IPS-15b (cell line): ENCODE measurements around the gene TAF13.

Experiments
- H3K27me3 ChIP-seq: one replicate; pipeline ENCODE4 v1.6.1; 2013; ENCODE audit warnings: low read length; ENCODE audit not compliant: control insufficient read depth, insufficient read depth
- H3K36me3 ChIP-seq: one replicate; pipeline ENCODE4 v1.6.1; 2013; ENCODE audit warnings: low read length; ENCODE audit not compliant: control insufficient read depth, insufficient read depth
- H3K4me1 ChIP-seq: one replicate; pipeline ENCODE4 v1.6.1; 2013; ENCODE audit warnings: mild to moderate bottlenecking, low read length; ENCODE audit not compliant: control insufficient read depth, insufficient read depth
- H3K4me3 ChIP-seq: one replicate; pipeline ENCODE4 v1.5.1; 2013; ENCODE audit warnings: low read depth, low read length
- H3K9ac ChIP-seq: one replicate; pipeline ENCODE4 v1.6.1; 2013; ENCODE audit warnings: low read depth, mild to moderate bottlenecking, low read length
- H3K9me3 ChIP-seq: one replicate; pipeline ENCODE4 v1.6.1; 2013; ENCODE audit warnings: mild to moderate bottlenecking, low read length; ENCODE audit not compliant: control insufficient read depth, insufficient read depth

Gene TAF13

DNA sequence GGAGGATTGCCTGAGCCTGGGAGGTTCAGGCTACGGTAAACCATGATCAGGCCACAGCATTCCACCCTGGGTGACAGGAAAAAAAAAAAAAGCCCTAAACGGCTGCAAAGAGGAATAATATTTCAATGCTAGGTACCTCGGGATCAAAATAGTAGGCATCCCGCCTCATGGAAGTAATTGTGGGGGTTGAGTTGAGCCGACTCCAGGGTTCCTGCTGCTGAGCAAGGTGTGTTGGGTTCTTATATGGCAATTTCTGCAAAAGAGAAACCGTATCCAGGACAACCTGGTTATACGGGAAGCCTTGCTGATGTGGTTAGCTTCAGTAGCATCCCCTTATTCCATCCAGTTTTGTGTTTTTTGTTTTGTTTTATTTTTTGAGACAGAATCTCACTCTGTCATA, 32.0 kb upstream of the TAF13 start:
- Histone ChIP-seq H3K9ac (no peak overlapping the region), H3K4me3 (no peak overlapping the region), H3K9me3 (no peaks in the 10 kb centered on the region), H3K4me1 (no peaks in the 10 kb centered on the region), H3K36me3 (no peaks in the 10 kb centered on the region), H3K27me3 (peaks cover 36% of the 10 kb centered on the region)

DNA sequence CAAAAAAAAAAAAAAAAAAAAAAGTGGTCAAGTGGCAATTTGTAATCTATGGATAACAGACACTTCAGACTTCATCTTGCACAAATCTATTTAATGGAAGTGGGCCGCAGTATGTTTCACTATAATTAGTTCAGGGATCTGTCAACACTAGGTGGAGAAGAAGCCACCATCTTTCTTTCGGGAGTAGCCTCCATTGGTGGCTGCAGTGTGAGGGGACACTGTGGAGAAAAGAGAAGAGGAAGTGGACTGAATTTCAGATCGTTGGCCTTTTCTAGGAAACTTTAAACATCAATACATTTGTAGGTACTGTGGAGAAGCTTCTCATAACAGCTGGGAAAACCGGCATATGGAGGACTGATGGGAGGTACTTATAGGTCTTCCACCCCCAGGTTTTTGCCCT, 30.1 kb upstream of the TAF13 start:
- Histone ChIP-seq H3K9me3 (no peaks in the 10 kb centered on the region), H3K27me3 (peaks cover 21% of the 10 kb centered on the region)

DNA sequence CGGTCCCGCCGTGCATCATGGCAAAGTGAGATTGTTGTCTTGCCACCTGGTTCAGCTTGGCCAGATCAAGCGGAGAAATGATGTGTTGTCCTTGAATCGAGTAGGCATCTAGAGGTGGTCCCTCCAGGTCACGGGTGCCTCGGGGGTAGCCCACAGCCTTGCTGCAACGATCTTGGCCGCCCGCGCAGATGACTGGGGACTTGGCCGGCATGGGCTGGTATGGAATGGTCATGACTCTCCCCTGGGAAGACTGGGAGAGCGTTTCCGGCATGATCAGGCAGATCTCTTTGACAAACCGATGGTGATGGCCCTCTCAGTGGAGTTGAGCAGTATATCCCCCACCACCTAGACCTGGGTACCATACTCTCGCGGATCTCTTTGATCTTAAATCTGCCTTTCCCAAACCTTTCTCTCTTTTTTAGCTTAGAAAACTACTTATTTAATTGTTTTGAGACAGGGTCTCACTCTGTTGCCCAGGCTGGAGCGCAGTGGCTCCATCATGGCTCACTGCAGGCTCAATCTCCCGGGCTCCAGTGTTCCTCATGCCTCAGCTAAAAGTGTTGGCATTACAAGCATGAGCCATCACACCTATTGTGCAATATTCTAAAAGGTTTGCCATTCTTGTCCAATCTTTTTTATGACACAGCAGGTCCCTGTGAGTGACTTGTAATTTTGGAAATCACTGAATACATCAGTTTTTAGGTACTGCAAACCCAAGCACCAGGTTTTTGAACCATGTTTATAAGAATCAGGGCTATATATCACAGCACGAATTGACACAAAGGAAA, 28.8 kb upstream of the TAF13 start:
- Histone ChIP-seq H3K9ac (no peak overlapping the region), H3K4me3 (no peak overlapping the region), H3K27me3 (peaks cover 9% of the 10 kb centered on the region), H3K9me3 (no peaks in the 10 kb centered on the region), H3K4me1 (no peaks in the 10 kb centered on the region), H3K36me3 (no peaks in the 10 kb centered on the region)

More for the DNA sequence above, 30.1 kb upstream of the TAF13 start:
- Histone ChIP-seq H3K4me3 (no peak overlapping the region), H3K9ac (no peak overlapping the region), H3K4me1 (no peaks in the 10 kb centered on the region), H3K36me3 (no peaks in the 10 kb centered on the region)

DNA sequence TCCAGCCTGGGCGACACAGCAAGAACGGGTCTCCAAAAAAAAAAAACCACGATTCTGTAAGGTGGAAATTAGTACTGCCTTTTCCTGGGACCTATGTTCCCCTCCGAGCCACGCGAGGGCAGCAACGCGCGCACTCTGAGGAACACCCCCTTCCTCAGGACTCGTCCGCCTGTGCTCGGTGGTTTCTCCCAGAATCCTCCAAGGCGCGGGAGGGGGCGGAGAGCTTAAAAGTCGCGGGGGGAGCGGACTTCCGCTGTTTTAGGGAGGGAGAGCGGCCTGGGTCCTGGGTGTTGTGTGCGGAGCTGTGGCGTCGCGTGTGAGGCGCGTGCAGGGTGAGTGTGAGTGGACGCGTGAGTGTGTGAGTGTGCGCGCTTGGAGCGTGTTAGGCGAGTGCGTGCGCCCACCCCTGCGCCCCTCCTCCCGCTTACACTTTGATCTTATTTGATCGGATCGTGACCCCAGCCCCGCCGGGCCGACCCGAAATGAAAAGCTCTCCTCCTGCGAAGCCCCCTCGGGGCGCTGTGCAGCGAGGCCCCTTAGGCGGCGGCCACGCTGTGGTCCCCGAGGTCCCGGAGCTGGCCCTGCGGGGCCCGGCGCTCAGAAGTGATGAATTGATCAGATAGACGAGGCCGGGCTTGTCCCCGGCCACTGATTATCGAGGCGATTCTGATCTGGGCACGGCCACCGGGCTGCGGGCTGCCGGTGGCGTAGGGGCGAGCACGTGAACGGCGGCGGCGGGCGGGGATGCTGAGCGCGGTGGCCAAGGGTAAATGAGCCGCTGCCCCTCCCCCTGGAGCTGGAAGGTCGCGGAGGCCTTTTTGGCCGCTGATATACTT, 24.4 kb upstream of the TAF13 start:
- Histone ChIP-seq H3K4me1 (no peaks in the 10 kb centered on the region), H3K4me3 (peak overlapping the region; percentile 88), H3K36me3 (no peaks in the 10 kb centered on the region)

DNA sequence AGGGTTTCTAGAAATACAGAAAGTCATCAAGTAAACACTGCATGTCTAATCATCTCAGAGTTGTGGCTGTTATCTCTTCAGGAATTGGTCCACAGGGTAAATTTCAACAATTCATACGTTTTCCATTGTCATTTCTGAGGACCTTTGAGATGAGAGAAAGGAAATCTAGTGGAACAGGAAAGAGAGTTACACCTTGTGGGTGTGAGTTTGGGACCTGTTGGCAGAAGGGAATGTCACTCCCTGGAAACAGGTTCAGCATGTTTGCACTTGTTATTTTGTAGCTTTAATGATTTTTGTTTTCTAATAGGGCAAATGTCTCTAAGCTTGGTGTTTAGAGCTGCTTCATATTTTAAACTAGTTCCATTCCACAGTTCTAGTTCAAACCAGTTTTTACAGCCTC, 20.3 kb upstream of the TAF13 start:
- Histone ChIP-seq H3K9ac (no peak overlapping the region), H3K4me3 (no peak overlapping the region), H3K9me3 (no peaks in the 10 kb centered on the region), H3K4me1 (peaks cover 5% of the 10 kb centered on the region), H3K36me3 (peaks cover 4% of the 10 kb centered on the region), H3K27me3 (no peaks in the 10 kb centered on the region)

More for the DNA sequence above, 24.4 kb upstream of the TAF13 start:
- Histone ChIP-seq H3K9ac (peak overlapping the region; percentile 97), H3K27me3 (no peaks in the 10 kb centered on the region), H3K9me3 (no peaks in the 10 kb centered on the region)

DNA sequence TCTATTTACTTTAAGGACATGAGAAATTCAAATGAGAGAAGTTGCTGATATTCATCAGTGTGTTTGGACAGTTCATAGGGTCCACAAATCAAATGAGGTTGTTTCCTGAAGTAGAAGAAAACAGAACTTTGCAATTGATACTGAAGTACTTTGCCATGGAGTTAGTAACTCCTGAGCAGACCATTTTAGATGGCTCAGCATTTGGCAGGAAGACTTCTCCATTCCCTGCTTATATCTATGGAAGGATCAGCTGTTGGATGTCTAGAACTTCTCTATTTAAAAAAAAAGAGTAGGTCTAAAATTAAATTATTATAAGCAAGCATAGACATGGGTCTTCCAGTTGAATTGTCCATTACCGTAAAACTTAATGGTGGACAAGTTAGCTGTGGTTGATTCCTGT, 19.8 kb upstream of the TAF13 start:
- Histone ChIP-seq H3K36me3 (peaks cover 4% of the 10 kb centered on the region), H3K9me3 (no peaks in the 10 kb centered on the region), H3K9ac (no peak overlapping the region)

DNA sequence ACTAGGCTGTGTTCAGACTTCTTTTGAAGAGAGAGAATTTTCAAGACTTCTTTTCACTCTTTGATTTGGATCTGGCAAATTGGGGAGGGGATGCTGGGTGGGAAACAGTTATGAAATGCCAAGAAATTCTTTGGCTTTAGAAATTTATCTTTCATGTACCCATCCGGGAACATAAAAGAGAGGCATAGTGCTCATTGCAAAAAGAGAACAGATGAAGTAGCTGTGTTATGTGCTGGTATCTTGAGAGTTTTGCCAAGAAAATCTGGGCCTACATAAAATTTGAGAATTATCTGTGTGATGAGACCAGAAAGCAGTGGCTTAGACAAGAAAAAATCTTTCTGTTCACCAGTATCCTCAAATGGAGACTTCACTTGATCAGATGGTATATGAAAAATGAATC, 19.1 kb upstream of the TAF13 start:
- Histone ChIP-seq H3K36me3 (peaks cover 4% of the 10 kb centered on the region), H3K27me3 (no peaks in the 10 kb centered on the region), H3K4me1 (peaks cover 5% of the 10 kb centered on the region), H3K4me3 (no peak overlapping the region), H3K9ac (no peak overlapping the region), H3K9me3 (no peaks in the 10 kb centered on the region)

More for the DNA sequence above, 19.8 kb upstream of the TAF13 start:
- Histone ChIP-seq H3K27me3 (no peaks in the 10 kb centered on the region), H3K4me3 (no peak overlapping the region), H3K4me1 (peaks cover 5% of the 10 kb centered on the region)

DNA sequence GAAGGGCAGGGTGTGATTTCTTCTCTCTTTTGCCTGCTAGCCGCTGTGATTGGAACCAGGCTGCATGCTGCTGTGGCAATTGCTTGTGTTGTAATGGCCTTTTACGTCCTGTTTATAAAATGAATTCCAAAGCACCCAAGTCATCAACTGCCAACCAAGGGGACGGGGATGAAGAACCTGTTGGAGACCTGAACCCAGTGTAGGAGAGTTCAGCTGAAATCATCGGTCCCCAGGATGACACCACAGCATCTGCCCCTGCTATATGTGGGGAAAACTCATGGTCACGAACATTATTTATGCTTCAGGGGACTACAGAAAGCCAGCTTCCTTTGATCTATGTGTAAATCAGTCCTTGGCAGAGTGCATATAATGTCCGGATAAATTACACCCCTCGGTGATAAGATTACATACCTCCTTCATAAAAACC, 18.6 kb upstream of the TAF13 start:
- Histone ChIP-seq H3K9me3 (no peaks in the 10 kb centered on the region), H3K4me1 (peaks cover 5% of the 10 kb centered on the region), H3K36me3 (peaks cover 4% of the 10 kb centered on the region), H3K4me3 (no peak overlapping the region), H3K27me3 (no peaks in the 10 kb centered on the region), H3K9ac (no peak overlapping the region)

DNA sequence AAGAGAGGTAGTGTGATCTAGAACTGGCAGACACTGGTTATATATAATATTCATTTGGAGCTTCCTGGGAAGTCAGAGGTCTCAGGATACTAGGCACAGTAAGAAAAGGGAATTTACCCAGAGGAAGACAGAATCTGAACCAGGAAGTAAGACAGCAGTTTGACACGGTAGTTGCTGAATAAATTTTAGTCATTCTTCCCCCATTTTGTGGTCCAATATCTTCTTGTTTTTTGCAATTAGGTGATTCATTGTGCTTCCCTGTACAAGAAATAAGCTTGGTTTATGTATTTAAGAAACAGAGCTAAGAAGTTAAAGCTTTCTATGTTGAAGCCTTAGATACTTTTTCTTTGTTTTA, 16.0 kb upstream of the TAF13 start:
- Histone ChIP-seq H3K36me3 (peaks cover 4% of the 10 kb centered on the region), H3K4me1 (peaks cover 5% of the 10 kb centered on the region), H3K9ac (no peak overlapping the region), H3K27me3 (no peaks in the 10 kb centered on the region), H3K9me3 (no peaks in the 10 kb centered on the region), H3K4me3 (peak overlapping the region; percentile 77)

DNA sequence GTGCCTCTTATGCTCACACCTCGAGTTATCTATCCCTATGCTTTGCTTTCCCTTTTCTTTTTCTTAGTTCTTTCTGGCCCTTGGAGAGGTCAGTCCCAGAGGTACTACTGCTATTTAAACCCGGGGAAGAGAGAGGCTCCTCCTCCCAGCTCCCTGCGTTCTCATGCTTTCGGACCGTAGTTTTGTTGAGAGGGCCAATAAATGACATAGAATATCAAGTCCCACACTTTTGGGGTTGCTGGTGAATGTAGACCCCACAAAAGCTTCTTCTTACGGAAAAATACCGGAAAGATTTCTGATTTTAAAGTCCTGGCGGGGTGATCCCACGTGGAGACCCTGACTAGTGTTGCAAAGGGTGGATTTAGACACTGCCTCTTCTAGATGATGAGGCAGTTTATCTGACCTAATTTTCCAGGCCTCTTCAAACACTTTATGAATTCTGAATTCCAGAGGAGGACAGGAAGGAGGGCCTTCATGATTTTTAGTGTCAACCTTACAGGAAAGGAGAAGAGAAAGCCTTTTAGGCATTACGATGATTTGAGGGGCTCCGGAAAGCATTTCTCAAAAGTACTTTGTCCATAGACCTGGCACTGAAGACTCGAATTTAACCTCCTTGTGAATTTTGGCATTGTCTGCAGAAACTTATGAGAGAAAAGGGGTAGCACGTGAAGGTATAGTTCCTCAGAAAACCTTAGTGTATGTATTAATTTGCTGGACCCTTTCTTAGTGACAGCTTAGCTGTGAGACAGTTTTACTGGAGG, 15.5 kb upstream of the TAF13 start:
- peaks cover 5% of the 10 kb centered on the region for H3K4me1 ChIP-seq
- H3K4me3 ChIP-seq = peak overlapping the region; percentile 77
- peaks cover 4% of the 10 kb centered on the region for H3K36me3 ChIP-seq
- no peaks in the 10 kb centered on the region for H3K9me3 ChIP-seq
- H3K27me3 ChIP-seq = no peaks in the 10 kb centered on the region
- peak overlapping the region; percentile 92 for H3K9ac ChIP-seq

DNA sequence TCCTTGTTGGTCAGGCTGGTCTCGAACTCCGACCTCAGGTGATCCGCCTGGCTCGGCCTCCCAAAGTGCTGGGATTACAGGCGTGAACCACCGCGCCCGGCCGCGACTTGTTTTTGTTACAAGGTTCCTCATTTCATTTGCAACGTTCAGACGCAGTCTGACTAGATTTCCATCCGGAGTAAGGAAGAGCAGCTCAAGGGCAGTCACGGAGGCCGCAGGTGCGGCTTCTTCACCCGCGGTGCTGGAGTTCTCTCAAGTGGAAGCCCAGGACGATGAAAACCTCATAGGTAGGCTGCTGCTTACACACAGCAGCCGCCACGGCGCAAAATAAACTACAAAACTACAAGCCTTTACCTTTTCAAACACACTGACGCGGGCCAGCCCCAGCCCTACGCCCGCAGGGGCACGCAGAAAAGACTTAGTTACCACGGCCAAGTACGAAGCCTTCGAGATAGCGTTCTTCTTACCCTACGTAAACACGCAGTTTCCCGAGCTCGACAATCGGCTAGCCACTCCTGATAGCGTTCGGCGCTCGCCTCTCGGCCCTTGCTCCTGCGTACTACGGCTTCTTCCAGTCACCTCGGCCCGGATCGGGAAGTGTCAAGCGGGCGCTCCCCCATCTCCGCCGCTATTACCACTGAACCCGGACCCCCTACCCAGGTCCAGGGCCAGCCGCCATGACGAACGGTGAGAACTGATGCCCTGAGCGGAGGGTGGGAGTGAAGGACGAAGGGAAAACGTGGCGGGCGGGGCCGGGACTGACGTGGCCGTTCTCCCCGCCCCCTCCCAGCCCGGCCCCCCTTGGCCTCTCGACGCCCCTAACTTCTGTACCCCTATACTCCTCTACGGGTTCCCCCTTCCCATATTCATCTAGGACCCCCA, 14.6 kb upstream of the TAF13 start, which contains the start of gene TMEM167B:
Gene TMEM167B, plus strand, starts transcription at position 569 of the 882 bp plus-strand sequence. Its CDS starts 109 bp downstream, at position 678.
- no peaks in the 10 kb centered on the region for H3K27me3 ChIP-seq
- peaks cover 4% of the 10 kb centered on the region for H3K36me3 ChIP-seq
- peaks cover 5% of the 10 kb centered on the region for H3K4me1 ChIP-seq
- peak within 1 kb of the TSS; percentile 77 for H3K4me3 ChIP-seq
- H3K9ac ChIP-seq = peak within 1 kb of the TSS; percentile 92
- no peaks in the 10 kb centered on the region for H3K9me3 ChIP-seq
